Mesodermal cell (in vitro differentiated cells): ENCODE data around the gene TOM1L2.
"Not testable (repeated sequence)": the region's sequence is repeated elsewhere in the genome, so short reads cannot be mapped to it uniquely, and the experiment has no call there.

Source experiments
- H3K27ac ChIP-seq: 2 replicates; pipeline ENCODE4 v1.7.0; 2013; ENCODE audit warnings: mild to moderate bottlenecking, low read depth, low read length, moderate library complexity; ENCODE audit not compliant: severe bottlenecking
- H3K36me3 ChIP-seq: 2 replicates; pipeline ENCODE4 v1.7.1; 2013; ENCODE audit warnings: mild to moderate bottlenecking, low read length, moderate library complexity; ENCODE audit not compliant: control insufficient read depth, insufficient read depth
- H3K4me1 ChIP-seq: one replicate; pipeline ENCODE4 v1.7.1; 2013; ENCODE audit warnings: mild to moderate bottlenecking, low read length; ENCODE audit not compliant: insufficient read depth, control insufficient read depth, poor library complexity, severe bottlenecking
- H3K4me3 ChIP-seq: 2 replicates; pipeline ENCODE4 v1.7.0; 2013; ENCODE audit warnings: low read length, control low read depth, mild to moderate bottlenecking; ENCODE audit not compliant: insufficient read depth, poor library complexity, severe bottlenecking; ENCODE audit errors: extremely low read depth
- H3K9me3 ChIP-seq: 2 replicates; pipeline ENCODE4 v1.7.1; 2013; ENCODE audit warnings: mild to moderate bottlenecking, low read length, moderate library complexity; ENCODE audit not compliant: control insufficient read depth
- WGBS, 2 experiments: methylation state at CpG; one replicate each; pipeline ENCODE4 v1.1.5; 2013; ENCODE audit warnings: missing lambda C conversion rate in 2 of 2; ENCODE audit not compliant: insufficient coverage in 2 of 2; 5-methylcytosine and 5-hydroxymethylcytosine counted together

TOM1L2 gene

GRCh38 chr17:17924857-17925250 is 47.3 kb downstream of the TOM1L2 start:
- no peaks in the 10 kb centered on the region for H3K9me3 ChIP-seq
- peaks cover 62% of the 10 kb centered on the region for H3K4me1 ChIP-seq
- H3K4me3 ChIP-seq = no peak overlapping the region
- no peak overlapping the region for H3K27ac ChIP-seq
- no peaks in the 10 kb centered on the region for H3K36me3 ChIP-seq

GRCh38 chr17:17924131-17924856 is 47.9 kb downstream of the TOM1L2 start:
- 90 to 100% methylated on average over 1 to 2 of the region's 5 CpGs for WGBS, 2 experiments
- peaks cover 66% of the 10 kb centered on the region for H3K4me1 ChIP-seq
- H3K36me3 ChIP-seq = no peaks in the 10 kb centered on the region
- H3K27ac ChIP-seq = no peak overlapping the region
- H3K4me3 ChIP-seq = no peak overlapping the region
- H3K9me3 ChIP-seq = no peaks in the 10 kb centered on the region

- Histone ChIP-seq H3K9me3 (no peaks in the 10 kb centered on the region), H3K4me1 (peaks cover 50% of the 10 kb centered on the region), H3K4me3 (no peak overlapping the region), H3K27ac (peak overlapping the region; percentile 97), H3K36me3 (no peaks in the 10 kb centered on the region)
- 36 to 54% methylated on average over 3 of the region's 3 CpGs for WGBS, 2 experiments
Observed at GRCh38 chr17:17922070-17922614, 50.1 kb downstream of the TOM1L2 start.

GRCh38 chr17:17921192-17922069 is 50.8 kb downstream of the TOM1L2 start:
- Histone ChIP-seq H3K9me3 (no peaks in the 10 kb centered on the region), H3K36me3 (no peaks in the 10 kb centered on the region), H3K4me3 (no peak overlapping the region), H3K4me1 (peaks cover 44% of the 10 kb centered on the region), H3K27ac (peak overlapping the region; percentile 97)
- WGBS, 2 experiments = 6 to 29% methylated on average over 3 to 5 of the region's 10 CpGs

GRCh38 chr17:17919169-17920107 is 52.8 kb downstream of the TOM1L2 start:
- H3K9me3 ChIP-seq = no peaks in the 10 kb centered on the region
- peaks cover 46% of the 10 kb centered on the region for H3K4me1 ChIP-seq
- H3K27ac ChIP-seq = no peak overlapping the region
- no peaks in the 10 kb centered on the region for H3K36me3 ChIP-seq
- WGBS, 2 experiments = 50% methylated on average over 2 of the region's 5 CpGs
- H3K4me3 ChIP-seq = no peak overlapping the region

- H3K4me3 ChIP-seq = no peak overlapping the region
- no peak overlapping the region for H3K27ac ChIP-seq
- H3K4me1 ChIP-seq = peaks cover 48% of the 10 kb centered on the region
- no peaks in the 10 kb centered on the region for H3K36me3 ChIP-seq
- no peaks in the 10 kb centered on the region for H3K9me3 ChIP-seq
Observed at GRCh38 chr17:17917394-17917793, 54.8 kb downstream of the TOM1L2 start.

GRCh38 chr17:17915183-17915582 is 57.0 kb downstream of the TOM1L2 start:
- H3K27ac ChIP-seq = no peak overlapping the region
- H3K36me3 ChIP-seq = no peaks in the 10 kb centered on the region
- H3K4me3 ChIP-seq = no peak overlapping the region
- no peaks in the 10 kb centered on the region for H3K9me3 ChIP-seq
- H3K4me1 ChIP-seq = peaks cover 36% of the 10 kb centered on the region

GRCh38 chr17:17913695-17914332 is 58.4 kb downstream of the TOM1L2 start:
- 0% methylated on average over 1 of the region's 4 CpGs; no CpG with 5 or more reads in 1 of the 2 experiments for WGBS, 2 experiments
- no peaks in the 10 kb centered on the region for H3K36me3 ChIP-seq
- H3K9me3 ChIP-seq = no peaks in the 10 kb centered on the region
- H3K27ac ChIP-seq = peak overlapping the region; percentile 72
- H3K4me1 ChIP-seq = peaks cover 24% of the 10 kb centered on the region
- H3K4me3 ChIP-seq = no peak overlapping the region

- WGBS, 2 experiments = 100% methylated on average over 1 of the region's 27 CpGs; no CpG with 5 or more reads in 1 of the 2 experiments
- H3K4me1 ChIP-seq = peaks cover 24% of the 10 kb centered on the region
Observed at GRCh38 chr17:17912336-17912735, 59.9 kb downstream of the TOM1L2 start.

More at GRCh38 chr17:17912336-17912735, 59.9 kb downstream of the TOM1L2 start:
- H3K36me3 ChIP-seq, H3K27ac ChIP-seq, H3K4me3 ChIP-seq, H3K9me3 ChIP-seq: not testable (repeated sequence)
